Uterus (tissue), 4 donors: ENCODE data around the gene SCN5A. TPM values are rescaled to one million over a fixed set of nuclear protein-coding genes. Genes with fewer than 3 reads are reported as not detected.
A peak's percentile ranks its signal among the peaks of the same experiment; 100 is the strongest.

Experiments
- DNase-seq, 2 donors: peaks; one replicate each; pipeline ENCODE4 v3.0.0-alpha.2; 2019 to 2020
- H3K27ac ChIP-seq, 2 donors: fragments of 200-600 bp; sonication (generic); 1 replicate in 1 of 2; 2 replicates in 1 of 2; pipeline ENCODE4 v1.5.1; 2016 to 2018
- H3K27me3 ChIP-seq, 2 donors: fragments of 200-600 bp; sonication (generic); one replicate each; pipeline ENCODE4 v1.5.1; 2018 to 2019; ENCODE audit warnings: control low read depth in 1 of 2
- H3K36me3 ChIP-seq, 2 donors: fragments of 200-600 bp; sonication (generic); one replicate each; pipeline ENCODE4 v1.5.1; 2019; ENCODE audit warnings: control low read depth in 1 of 2
- H3K4me1 ChIP-seq, 2 donors: fragments of 200-600 bp; sonication (generic); one replicate each; pipeline ENCODE4 v1.5.1; 2018 to 2019; ENCODE audit warnings: control low read depth in 1 of 2
- H3K4me3 ChIP-seq, 2 donors: fragments of 200-600 bp; sonication (generic); 1 replicate in 1 of 2; 2 replicates in 1 of 2; pipeline ENCODE4 v1.5.1; 2018 to 2019; ENCODE audit warnings: mild to moderate bottlenecking in 1 of 2
- H3K9me3 ChIP-seq, 2 donors: fragments of 200-600 bp; sonication (generic); one replicate each; pipeline ENCODE4 v1.5.1; 2019; ENCODE audit warnings: control low read depth in 1 of 2
- CTCF ChIP-seq, 4 experiments: fragments of 200-600 bp in 2 of 4; fragments of 450-650 bp in 2 of 4; sonication (generic) in 2 of 4; IDR thresholded peaks; one replicate each; pipeline ENCODE4 v1.5.1; 2016 to 2019; ENCODE audit warnings: antibody characterized with exemption in 4 of 4, mild to moderate bottlenecking in 2 of 4, moderate library complexity in 1 of 4
- POLR2A ChIP-seq, 2 donors: fragments of 450-650 bp; IDR thresholded peaks; one replicate each; pipeline ENCODE4 v1.6.1; 2016; ENCODE audit warnings: antibody characterized with exemption in 2 of 2, mild to moderate bottlenecking in 1 of 2, moderate library complexity in 1 of 2
- intact Hi-C: fragments of 100-400 bp; cut with DNase I; formaldehyde crosslinking; loops from one replicate; pipeline ENCODE4 v1.15.1; 2023; ENCODE audit warnings: low total_unique reads
- total RNA-seq, 4 donors: library from RNA; depleted of rRNA in 3 of 4; stranded (reverse); fragments of >200 nt in 3 of 4; gene quantifications; one replicate each; pipeline versions ENCODE4 v1.1.0 to v1.2.4, GENCODE V29; 2014 to 2023
- donor health status: DM: yes; HTN: yes; CAD: no.

SCN5A gene
- total RNA-seq, 4 donors from 2014 or later = under 0.01 to 3.2 (median 1.6) TPM; not detected in 1

- H3K27ac ChIP-seq = no peak overlapping the region
- H3K9me3 ChIP-seq = no peaks in the 10 kb centered on the region
- no peaks in the 10 kb centered on the region for H3K36me3 ChIP-seq
- no peaks in the 10 kb centered on the region for H3K27me3 ChIP-seq
- TF ChIP-seq POLR2A (IDR thresholded peaks at IDR 0.05) (no peak), CTCF (IDR thresholded peaks at IDR 0.05) (no peak)
- H3K4me3 ChIP-seq = no peak overlapping the region
- no peaks in the 10 kb centered on the region for H3K4me1 ChIP-seq
- intact Hi-C loops = no loop called here
- DNase-seq = peak in 1 of 2 donors; percentile 6
Observed at GRCh38 chr3:38641461-38642110, 7.9 kb downstream of the SCN5A start.

GRCh38 chr3:38640661-38641452 is 8.6 kb downstream of the SCN5A start:
- Histone ChIP-seq H3K4me1 (no peaks in the 10 kb centered on the region), H3K27me3 (no peaks in the 10 kb centered on the region), H3K9me3 (no peaks in the 10 kb centered on the region), H3K36me3 (no peaks in the 10 kb centered on the region), H3K4me3 (no peak overlapping the region), H3K27ac (no peak overlapping the region)
- DNase-seq = no peak
- intact Hi-C loops = no loop called here
- TF ChIP-seq CTCF (IDR thresholded peaks at IDR 0.05) = no peak
- TF ChIP-seq POLR2A (IDR thresholded peaks at IDR 0.05) = no peak

- intact Hi-C loops = no loop called here
- DNase-seq = no peak
- H3K27ac ChIP-seq = no peak overlapping the region
- no peak overlapping the region for H3K4me3 ChIP-seq
- TF ChIP-seq POLR2A (IDR thresholded peaks at IDR 0.05) (no peak), CTCF (IDR thresholded peaks at IDR 0.05) (no peak)
- no peaks in the 10 kb centered on the region for H3K4me1 ChIP-seq
- no peaks in the 10 kb centered on the region for H3K36me3 ChIP-seq
- no peaks in the 10 kb centered on the region for H3K9me3 ChIP-seq
- no peaks in the 10 kb centered on the region for H3K27me3 ChIP-seq
Observed at GRCh38 chr3:38638354-38638753, 11.1 kb downstream of the SCN5A start.

GRCh38 chr3:38637906-38638305 is 11.6 kb downstream of the SCN5A start:
- no peak for DNase-seq
- H3K36me3 ChIP-seq = no peaks in the 10 kb centered on the region
- no peaks in the 10 kb centered on the region for H3K9me3 ChIP-seq
- intact Hi-C loops = no loop called here
- TF ChIP-seq POLR2A (IDR thresholded peaks at IDR 0.05) (no peak), CTCF (IDR thresholded peaks at IDR 0.05) (no peak)
- H3K4me3 ChIP-seq = no peak overlapping the region
- no peak overlapping the region for H3K27ac ChIP-seq
- H3K4me1 ChIP-seq = no peaks in the 10 kb centered on the region
- no peaks in the 10 kb centered on the region for H3K27me3 ChIP-seq

GRCh38 chr3:38636881-38637280 is 12.6 kb downstream of the SCN5A start:
- Histone ChIP-seq H3K27ac (no peak overlapping the region), H3K9me3 (no peaks in the 10 kb centered on the region), H3K27me3 (no peaks in the 10 kb centered on the region), H3K4me1 (no peaks in the 10 kb centered on the region), H3K36me3 (no peaks in the 10 kb centered on the region), H3K4me3 (no peak overlapping the region)
- TF ChIP-seq POLR2A (IDR thresholded peaks at IDR 0.05) (no peak), CTCF (IDR thresholded peaks at IDR 0.05) (no peak)
- no peak for DNase-seq
- intact Hi-C loops = no loop called here
